ENCODE data around the gene HSF5.
"Not testable (repeated sequence)": the region's sequence is repeated elsewhere in the genome, so short reads cannot be mapped to it uniquely, and the experiment has no call there.

Gene HSF5

DNA sequence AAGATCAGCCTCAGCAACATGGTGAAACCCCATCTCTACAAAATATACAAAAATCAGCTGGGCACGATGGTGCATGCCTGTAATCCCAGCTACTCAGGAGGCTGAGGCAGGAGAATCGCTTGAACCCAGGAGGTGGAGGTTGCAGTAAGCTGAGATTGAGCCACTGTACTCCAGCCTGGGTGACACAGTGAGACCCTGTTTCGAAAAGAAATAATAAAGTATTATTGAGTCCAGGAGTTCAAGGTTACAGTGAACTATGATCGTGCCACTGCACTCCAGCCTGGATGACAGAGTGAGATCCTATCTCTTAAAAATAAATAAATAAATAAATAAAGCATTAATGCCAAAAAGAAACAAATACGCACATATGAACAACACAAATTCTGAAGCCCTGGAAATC lies 6.4 kb downstream of the HSF5 start:
- not testable (repeated sequence) for DNase-seq (ENCODE audit: low read depth in 3 of 3)

DNA sequence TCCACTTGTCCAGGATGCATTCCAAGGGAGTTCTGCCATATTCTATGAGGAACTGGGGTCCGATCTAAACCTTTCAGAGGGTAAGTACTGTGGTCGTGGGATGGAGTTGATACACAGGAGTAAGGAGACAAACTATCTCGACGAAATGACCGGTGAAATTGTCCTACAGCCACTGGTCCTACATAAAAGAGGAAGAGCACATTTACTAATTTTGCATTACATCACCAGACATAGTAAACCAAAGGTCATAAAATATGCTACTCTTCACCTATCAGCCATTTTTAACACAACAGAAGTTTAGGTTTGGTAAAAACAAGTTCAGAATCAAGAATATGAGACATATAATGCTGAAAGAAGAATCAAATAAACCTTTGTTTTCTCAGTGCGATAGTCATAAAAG lies 8.1 kb downstream of the HSF5 start:
- DNase-seq (ENCODE audit: low read depth in 3 of 3): no peak

DNA sequence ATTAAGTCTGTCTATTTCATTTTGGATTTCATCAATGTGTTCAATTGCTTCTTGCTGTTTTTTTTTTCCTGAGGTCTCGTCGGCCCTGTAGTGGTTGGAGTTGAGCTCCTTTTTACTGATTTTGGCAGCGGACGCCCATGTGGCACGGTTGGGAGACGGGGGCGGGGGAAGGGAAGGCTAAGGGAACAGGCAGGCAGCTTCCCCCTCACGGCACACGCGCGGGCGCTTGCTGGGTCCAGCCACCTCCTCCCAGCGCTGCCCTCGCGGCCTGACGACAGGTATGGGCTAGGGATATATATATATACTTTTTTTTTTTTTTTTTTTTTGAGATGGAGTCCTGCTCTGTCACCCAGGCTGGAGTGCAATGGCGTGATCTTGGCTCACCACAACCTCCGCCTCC lies 11.4 kb downstream of the HSF5 start:
- DNase-seq (ENCODE audit: low read depth in 3 of 3): no peak

DNA sequence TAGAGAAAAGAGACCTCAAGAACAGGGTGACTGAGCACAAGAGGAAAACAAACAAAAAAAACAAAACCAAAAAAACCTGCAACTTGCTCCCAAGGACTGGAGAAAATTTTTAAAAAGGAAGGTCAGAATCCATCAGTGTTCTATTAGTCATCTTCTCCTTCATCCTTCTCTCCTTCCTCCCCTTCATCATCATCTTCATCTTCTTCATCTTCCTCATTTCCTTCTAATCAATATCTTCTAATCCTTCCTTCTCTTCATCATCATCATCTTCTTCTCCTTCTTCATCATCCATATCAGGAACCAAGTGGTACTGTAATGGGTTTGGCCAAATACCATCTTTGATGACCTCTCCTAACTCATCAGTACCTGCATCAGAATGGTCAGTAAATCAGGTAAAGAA lies 12.2 kb downstream of the HSF5 start:
- no peak for DNase-seq (ENCODE audit: low read depth in 3 of 3)

DNA sequence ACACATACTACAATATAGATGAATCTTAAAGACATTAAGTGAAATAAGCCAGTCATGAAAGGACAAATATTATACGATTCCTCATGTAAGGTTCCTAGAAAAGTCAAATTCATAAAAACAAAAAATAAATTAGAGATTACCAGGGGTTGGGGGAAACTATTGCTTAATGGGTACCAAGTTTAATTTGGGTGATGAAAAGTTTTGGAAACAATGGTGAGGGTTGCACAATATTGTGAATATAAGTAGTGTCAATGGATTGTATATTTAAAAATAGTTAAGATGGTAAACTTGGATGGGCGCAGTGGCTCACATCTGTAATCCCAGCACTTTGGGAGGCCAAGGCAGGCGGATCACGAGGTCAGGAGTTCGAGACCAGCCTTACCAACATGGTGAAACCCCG lies 17.9 kb downstream of the HSF5 start:
- no peak for DNase-seq (ENCODE audit: low read depth in 3 of 3)

DNA sequence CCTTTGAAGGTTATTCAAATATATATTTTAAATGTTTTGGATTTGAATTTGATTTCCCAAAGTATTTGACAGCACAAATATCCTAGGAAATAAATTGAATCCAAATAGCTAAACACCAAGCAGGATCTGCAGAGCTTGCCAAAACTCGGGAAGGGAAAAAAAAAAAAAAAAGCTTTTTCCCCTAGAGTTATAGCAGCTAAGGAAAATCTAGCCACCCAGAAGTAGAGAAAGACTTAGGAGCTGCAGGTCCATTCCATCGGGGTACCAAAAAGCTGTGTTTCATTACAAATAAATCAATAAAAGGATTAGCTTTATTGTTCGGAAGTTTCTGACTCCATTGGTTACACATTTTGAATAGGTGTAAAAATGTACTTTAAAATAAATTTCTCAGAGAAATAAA lies 19.3 kb downstream of the HSF5 start:
- no peak for DNase-seq (ENCODE audit: low read depth in 3 of 3)

DNA sequence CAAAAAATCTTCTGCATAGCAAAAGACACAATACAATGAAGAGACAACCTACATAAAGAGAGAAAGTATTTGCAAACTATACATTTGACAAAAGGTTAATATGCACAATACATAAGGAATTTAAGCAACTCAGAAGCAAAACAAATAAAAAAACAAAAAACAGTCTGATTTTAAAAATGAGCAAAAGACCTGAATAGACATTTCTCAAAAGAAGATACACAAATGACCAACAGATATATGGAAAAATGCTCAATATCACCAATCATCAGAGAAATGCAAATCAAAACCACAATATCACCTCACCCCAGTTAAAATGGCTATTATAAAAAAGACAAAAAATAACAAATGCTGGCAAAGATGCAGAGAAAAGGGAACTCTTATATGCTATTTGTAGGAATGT lies 32.7 kb downstream of the HSF5 start:
- DNase-seq (ENCODE audit: low read depth in 3 of 3): no peak

DNA sequence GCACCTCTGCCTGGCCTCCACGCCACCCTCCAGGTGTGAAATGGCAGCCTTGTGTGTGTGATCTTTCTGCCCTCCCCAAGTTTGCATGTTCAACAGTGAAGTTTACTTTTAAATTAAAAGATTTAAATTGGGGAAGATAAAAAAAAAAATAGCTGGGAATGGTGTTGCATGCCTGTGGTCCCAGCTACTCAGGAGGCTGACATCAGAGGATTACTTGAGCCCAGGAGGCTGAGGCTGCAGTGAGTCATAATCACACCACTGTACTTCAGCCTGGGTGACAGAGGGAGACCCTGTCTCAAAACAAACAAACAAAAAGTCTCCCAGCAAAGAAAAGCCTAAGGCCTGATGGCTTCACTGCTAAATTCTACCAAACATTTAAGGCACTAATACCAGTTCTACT lies 35.5 kb downstream of the HSF5 start:
- no peak for DNase-seq (ENCODE audit: low read depth in 3 of 3)

DNA sequence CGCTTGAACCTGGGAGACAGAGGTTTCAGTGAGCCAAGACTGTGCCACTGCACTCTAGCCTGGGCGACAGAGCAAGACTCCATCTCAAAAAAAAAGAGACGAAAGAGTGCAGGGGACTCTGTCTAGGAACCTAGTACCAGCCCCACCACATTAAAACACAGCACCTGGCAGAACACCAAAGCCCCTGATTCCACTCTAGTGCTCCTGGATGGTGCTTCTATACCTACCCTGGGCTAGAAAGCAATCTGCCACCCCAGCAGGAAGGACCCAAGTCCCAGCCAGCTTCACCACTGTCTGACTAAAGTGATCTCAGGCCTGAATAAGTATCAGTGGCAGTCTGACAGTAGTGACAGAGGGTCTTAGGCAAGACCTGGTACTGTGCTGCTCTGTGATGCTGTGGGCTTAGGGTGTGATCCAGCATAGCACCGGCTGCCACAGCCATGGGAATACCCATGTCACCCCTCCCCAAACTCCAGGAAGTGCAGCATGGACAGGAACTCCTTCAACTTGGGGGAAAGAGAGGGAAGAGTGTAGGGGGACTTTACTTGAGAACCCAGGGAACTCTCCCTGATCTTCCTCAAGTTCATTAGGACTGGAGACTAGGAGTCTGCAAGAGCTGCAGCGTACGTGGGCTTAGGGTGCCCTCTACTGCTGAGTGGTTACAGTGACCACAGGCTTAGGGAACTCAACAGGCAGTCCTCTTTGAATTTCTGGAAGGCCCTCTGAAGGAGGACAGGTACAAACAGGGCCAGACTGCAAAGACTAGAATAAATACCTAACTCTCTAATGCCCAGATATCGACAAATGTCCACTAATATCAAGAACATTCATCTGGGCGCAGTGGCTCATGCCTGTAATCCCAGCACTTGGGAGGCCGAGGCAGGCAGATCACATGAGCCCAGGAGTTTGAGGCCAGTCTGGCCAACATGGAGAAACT lies 40.9 kb downstream of the HSF5 start:
- peak; percentile 18 to 32 (median 23) for DNase-seq (ENCODE audit: low read depth in 3 of 3)

DNA sequence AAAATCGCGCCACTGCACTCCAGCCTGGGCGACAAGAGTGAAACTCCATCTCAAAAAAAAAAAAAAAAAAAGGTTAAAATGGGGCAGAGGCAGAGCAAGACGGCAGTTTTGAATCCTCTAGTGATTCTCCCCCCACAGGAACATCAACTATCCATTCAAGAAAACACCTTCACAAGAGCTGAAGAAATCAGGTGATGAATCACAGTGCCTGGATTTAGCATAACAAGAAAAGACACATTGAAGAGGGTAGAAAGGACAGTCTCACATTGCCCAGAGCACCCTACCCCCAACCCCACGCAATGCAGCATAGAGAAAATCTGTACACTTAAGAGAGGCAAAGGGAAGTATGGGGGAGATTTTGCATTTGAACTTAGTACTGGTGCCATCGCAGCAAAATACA lies 42.1 kb downstream of the HSF5 start:
- no peak for DNase-seq (ENCODE audit: low read depth in 3 of 3)

DNA sequence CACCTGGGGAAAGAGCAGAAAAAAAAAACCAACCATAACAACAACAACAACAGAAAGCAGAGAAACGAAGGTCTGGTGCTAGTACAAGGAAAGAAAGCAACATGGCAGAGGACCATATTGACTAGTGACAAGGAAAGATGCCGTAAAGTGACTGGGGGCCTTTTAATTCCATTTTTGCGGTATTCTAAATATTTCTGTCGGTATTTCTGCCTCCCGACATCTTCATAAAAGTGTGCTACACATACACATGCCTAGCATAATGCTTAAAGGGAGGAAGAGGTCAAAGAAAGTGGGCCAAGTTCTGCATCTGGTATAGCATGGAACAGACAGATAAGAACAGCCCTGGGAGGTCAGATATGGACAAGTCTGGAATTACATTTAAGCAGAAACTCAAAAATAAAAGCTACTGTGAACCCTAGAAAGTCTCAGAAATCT lies 51.4 kb downstream of the HSF5 start:
- DNase-seq (ENCODE audit: low read depth in 3 of 3): no peak

DNA sequence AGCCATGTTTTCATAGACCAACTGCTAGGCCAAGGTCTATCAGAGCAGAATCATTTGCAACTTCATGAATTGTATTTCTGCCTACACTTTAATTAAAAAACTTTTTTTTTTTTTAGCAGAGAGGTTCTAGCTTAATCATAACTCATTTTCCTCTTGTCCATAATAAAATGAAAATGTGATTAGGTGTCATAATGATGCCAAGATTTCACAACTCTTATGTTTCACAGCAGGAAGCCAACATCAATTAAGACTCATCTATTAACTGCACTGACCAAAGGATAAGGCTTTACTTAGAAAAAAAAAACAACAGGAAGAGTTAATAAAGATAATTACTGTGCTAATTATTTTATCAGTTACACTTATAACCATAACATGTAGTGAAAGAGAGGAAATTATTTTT lies 52.0 kb downstream of the HSF5 start:
- DNase-seq (ENCODE audit: low read depth in 3 of 3): no peak

DNA sequence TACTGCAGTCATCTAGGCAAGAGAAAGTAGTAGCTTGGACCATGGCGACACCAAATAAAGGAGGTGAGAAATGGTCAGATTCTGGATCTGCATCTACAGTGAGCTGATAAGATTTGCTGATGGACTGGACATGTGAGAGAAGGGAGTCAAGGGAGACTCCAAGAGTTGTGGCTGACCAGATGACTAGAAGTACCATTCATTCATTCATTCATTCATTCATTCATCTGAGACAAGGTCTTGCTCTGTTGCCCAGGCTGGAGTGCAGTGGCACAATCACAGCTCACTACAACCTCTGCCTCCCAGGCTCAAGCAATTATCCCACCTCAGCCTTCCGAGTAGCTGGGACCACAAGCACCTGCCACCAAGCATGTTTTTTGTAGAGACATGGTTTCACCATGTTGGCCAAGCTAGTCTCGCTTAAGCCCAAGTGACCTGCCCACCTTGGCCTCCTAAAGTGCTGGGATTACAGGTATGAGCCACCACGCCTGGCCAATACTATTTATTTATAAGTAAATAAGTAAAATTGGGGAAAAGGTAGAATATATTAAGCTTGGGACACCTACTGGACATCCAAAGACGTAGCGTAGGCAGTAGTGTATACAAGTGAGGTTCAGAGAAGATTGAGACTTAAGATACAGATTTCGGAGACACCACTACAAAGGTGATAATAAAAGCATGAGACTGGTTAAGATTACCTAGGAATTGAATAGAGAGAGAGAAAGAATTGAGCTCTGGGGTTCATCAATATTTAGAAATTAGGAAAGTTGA lies 55.2 kb downstream of the HSF5 start:
- no peak for DNase-seq (ENCODE audit: low read depth in 3 of 3)

DNA sequence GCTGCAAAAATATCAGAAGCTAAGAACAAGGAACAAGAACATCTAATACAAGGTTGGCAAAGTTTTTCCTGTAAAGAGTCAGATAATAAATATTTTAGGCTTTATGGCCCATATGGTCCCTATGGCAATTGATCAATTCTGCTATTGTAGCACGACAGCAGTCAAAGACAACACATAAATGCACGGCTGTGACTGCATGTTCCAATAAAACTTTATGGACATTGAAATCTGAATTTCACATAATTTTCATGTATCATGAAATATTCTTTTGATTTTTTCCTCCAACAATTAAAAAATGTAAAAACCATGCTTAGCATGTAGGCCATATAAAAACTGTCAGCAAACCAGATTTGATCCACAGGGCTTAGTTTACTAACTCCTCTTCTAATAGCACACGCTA lies 60.4 kb downstream of the HSF5 start:
- DNase-seq (ENCODE audit: low read depth in 3 of 3): no peak

DNA sequence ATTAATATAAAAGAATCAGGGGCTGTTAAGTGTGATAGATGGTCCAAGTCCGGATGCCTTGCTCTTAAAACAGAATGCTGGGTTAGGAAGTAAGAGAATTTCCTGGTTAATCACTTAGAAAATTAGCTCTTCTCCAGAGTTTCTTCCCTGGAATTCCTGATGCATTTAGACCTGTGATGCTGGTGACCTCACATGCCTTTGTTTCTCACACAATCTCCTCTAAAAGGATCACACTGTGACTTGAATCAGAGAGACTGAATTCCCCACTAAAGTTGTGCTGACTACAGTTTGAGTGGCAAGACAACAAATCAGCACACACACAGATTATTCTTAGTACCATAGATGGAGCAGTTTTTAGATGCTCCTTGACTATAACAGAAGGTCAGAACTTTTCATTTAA lies 66.5 kb downstream of the HSF5 start:
- DNase-seq (ENCODE audit: low read depth in 3 of 3): no peak

DNA sequence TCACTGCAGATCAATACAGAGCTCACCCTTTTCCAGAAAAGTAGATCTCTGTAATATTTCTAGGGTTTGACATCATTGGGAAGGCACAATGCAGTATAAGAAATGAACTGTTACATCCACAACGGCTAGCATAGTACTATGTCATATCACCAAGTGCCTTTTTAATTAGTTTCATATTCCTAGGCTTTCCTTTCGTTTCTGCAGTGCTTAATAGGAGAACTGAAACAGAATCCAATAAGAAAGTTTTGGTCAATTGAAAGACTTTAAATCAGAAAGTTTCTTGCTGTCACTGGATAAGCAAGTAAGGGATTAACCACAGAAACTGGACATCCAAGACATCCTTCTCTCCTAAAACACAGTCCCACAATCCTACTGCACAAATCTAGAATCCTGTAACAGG lies 67.4 kb downstream of the HSF5 start:
- no peak for DNase-seq (ENCODE audit: low read depth in 3 of 3)

DNA sequence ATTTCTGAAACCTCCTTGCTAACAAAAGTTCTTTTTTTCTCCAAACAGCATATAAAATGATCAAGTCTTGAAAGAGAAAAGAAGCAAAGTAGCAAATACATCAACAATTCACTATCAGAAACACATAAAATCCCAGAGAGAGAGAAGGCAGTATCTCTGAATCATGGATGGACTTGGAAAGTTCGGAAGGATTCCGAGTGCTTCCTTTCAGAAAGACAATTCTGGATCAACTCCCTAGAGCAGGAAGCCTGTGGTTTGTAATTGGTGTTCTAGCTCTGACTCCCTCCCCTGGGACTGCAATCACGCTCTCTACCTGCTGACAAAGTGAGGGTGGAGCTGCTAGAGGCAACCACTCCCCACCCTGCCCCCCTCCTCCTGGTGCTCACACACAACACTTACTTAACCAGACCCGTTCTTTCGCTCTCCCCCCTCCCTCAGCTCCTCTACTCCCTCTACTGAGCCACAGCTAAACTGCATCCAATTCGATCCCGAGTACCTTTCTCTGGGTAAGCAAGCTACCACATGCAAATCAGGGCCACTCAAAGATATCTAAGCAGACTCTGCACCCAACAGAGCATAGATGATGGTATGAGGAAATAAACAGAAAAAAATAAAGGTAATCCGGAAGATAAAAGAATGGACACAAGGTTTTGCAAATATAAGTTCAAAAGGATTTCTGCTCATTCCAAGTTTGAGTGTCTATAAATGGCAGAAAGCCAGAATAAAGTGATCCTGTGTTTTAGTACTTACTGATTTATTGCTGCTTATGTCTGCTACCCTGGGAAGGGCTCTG lies 70.7 kb downstream of the HSF5 start, which contains the start of gene RNF43:
TSS of gene RNF43 (minus strand) at position 235 of the 793 bp plus-strand sequence. CDS start 1,957 bp downstream, outside the sequence.
- peak; percentile 60 to 84 (median 77) for DNase-seq (ENCODE audit: low read depth in 3 of 3)

DNA sequence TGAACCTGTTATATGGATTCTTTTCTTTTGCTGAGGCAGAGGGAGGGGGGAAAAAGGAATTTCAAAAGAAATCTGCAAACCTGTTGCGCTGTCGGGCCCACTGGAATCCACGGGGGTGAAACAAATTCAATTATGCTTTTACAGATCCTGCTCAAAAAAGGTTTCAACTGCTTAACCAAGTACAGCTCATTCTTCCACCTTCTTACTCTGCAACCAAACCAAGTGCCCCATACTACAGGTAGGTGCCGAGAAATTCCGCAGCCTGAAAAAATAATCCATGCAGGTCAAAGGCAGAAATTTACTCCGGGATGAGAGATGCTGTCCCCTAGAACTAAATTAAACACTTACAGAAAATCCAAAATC lies 71.3 kb downstream of the HSF5 start:
- DNase-seq (ENCODE audit: low read depth in 3 of 3): no peak

DNA sequence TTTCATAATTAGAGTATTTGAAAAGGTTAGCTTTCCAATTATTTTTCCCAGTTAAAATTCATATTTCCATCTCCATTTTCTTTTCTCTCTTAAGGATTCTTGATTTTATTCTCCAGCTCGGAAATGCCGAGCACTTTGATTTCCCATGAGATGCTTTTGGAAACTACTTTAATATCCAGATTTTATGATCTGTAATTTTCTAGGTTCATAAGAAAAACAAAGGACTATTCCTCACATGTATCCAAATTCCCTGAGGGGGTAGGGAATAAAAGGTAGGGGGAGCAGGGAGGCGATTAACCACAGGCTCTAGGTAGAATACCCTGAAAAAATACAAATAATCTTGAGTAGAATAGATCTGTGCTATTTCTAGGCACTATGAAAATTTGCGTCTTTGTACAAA lies 71.8 kb downstream of the HSF5 start:
- DNase-seq (ENCODE audit: low read depth in 3 of 3): no peak

DNA sequence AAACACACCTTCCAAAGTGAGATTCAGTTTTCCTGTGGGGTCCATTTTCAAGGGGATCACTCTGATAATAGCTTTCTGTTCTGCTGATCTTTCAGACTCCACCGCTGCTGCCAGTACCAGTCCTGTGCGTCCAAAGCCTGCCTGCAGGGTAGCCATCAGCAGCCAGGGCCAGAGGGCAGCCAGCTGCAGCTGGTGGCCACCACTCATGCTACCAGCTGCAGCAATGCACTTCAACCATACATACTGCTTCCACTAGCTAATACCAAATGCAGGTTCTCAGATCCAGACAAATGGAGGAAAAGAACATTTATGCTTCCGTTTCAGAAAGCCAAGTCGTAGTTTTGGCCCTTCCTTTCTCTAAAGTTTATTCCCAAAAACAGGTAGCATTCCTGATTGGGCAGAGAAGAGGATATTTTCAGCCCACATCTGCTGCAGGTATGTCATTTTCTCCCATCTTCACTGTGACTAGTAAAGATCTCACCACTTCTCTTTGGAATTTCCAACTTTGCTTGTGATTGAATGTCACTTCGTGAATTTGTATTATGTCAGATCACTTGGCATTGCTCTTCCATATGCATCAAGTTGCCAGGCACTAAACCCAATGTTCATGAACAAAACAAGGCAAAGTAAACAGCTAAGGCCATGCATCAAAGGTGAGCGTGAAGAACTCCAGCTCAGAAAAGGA lies 72.7 kb downstream of the HSF5 start:
- no peak for DNase-seq (ENCODE audit: low read depth in 3 of 3)

DNA sequence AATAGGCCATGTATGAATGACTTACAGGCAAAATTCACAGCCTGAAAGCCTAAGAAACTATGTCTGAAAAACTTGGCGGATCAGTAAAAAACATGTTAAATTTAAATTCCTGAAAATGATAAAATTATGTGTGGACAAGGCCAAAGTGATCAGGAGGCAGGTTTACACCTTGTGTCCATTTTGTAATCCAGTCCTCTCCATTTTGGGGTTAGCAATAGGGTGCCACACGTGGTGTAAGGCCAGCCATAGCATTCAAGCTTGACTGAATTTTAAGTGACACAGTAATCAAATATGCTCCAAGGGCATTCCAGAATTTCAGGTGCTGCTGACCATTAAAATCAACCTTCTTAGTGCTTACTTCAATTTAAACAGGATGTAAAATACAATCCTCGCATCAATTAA lies 73.6 kb downstream of the HSF5 start:
- DNase-seq (ENCODE audit: low read depth in 3 of 3): no peak

DNA sequence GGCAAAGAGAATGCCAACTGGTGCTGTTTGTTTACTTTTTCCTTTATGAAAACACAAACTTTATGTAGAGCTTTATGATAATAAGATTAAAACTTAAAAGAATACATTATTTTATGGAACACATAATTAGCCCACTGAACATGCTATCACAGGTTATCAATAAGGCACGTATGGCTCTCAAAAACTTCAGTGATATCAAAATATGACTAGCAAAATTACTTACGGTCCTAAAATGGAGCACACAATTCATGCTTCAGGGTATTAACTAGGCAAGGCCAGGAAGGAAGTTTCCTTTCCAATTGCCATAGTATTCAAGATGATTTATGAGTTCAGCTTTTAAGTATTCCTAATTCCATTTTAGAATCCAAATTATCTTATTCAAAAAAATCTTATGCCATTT lies 74.5 kb downstream of the HSF5 start:
- DNase-seq (ENCODE audit: low read depth in 3 of 3): no peak

Data from stimulated activated CD4-positive, alpha-beta T cell treated with anti-CD3 and anti-CD28 coated beads, TNF-alpha, amount 100 ng/mL, for 4 hours (primary cell).